ENCODE data around the gene LRRC34. TPM values are rescaled to one million over a fixed set of nuclear protein-coding genes. Genes with fewer than 3 reads are reported as not detected.

Gene LRRC34
- total RNA-seq, 1 donor from 2014 or later, result 2.3 TPM

DNA sequence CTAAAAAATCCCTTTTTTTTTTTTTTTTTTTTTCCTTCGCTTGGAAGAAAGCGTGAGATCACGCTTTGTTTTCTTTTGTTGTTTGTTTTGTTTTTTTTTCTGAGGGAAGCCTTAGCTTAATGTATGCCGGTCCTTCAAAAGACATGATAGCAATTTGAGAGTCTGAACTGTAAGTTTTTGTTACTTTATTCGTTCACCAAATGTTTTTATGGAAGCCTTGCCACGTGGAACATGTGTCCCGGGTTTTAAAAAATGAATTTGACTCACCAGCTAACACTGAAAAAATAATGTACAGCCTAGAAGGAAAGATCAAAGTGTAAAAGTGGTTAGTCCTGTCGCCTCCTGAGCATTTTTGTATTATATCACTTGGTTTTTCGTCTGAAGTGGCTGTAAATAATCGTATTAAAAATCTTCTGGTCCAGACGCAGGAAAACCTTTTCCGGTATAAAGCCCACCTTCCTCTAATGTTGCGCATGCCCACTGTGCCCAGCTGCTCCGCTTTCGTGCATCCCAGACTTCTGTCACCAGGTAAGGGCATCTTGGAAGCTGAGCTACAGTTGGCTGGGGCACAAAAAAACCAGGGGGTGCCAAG lies 40.3 kb downstream of the LRRC34 start:
- DNase-seq (ENCODE audit: low spot score), result peak; percentile 78
- intact Hi-C loops (cut with DNase I), result loop anchor here (5.0 kb wide), 1 partner anchor 40 kb away; the partner anchor contains the start of genes LRRC34 and LRRIQ4

DNA sequence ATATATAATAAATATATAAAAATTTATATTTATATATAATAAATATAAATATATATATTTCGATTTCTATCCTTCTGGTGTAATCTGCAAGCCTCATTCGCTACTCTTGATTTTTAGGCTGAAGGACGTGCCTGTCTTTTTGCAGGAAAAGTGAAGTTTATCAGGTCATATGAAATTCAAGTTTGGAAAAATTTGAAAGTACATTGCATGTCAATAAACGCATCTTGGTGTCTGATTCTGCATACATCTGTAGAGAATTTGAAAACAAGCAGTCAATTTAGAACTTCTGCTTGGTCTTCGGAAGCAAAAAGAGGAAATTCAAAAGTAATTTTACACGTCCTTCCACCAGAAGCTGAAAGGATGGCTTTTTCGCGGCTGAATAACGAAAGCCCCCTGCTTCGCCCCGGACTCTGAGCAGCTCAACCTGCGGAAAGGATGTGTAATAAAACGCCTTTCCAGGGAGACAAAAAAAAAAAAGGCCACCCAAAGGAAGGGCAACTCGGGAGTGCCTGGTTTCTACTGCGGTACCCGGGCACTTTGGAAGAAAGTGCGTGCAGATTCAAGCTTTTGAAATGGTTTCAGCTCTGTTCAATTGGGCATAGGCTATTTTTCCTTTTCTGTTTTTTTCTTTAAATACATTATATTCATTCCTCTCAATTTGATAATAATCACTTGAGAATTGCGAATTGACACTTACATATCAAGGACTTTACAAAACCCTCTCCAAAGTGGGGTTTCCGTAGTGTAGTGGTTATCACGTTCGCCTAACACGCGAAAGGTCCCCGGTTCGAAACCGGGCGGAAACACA lies 41.0 kb downstream of the LRRC34 start:
- no peak for DNase-seq (ENCODE audit: low spot score)
- intact Hi-C loops (cut with DNase I), result loop anchor here (5.0 kb wide), 1 partner anchor 41 kb away; the partner anchor contains the start of genes LRRC34 and LRRIQ4

DNA sequence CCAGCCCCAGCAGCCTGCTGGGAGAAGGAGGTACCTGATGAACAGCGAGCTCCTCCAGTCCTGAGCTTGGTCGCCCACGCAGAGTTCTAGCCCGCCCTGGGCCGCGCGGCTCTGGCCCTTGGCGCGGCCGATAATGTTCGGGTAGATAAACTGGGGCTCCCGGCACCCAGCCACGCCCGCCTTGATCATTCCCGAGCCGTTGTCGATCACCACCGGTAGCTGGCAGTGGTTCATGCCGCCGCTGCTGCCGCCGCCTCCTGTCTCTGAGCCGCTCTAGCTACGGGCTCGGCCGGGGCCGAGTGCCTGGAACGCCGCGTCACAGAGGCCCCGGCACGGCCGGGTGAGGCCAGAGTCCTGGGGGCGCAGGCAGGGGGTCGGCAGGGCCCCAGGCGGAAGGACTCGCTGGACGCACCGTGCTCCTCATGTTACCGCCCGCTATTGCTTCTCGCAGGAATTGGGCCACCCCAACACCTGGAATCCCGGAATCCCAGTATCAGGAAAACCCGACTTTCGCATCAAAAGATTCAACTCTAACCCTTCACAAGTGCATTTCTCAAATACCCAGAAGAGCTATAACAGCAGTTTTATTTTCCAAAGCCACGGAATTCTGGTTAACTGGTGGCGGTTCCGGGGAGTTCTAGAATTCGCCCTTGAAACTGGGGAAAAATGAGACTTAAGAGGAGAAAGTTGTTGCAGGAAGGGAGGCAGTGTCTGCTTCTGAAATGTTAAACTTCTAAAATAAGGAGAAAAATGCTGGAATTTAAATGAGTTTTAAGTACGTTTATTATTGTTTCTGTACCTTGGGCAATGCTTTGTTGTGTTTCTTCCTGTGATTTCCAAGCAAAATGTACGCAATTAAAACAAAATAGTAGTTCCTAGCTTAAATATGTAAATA lies 43.2 kb downstream of the LRRC34 start, which contains the start of gene ACTRT3:
Gene ACTRT3, minus strand, starts transcription at position 275 of the 895 bp plus-strand sequence. Its CDS starts 41 bp downstream, at position 234.
- intact Hi-C loops (cut with DNase I), result loop anchor here (5.0 to 10.0 kb wide), 3 partner anchors 43 to 585 kb away; partner anchors contain the start of genes LRRC34, LRRIQ4, SEC62 and SKIL
- peak; percentile 85 for DNase-seq (ENCODE audit: low spot score)

DNA sequence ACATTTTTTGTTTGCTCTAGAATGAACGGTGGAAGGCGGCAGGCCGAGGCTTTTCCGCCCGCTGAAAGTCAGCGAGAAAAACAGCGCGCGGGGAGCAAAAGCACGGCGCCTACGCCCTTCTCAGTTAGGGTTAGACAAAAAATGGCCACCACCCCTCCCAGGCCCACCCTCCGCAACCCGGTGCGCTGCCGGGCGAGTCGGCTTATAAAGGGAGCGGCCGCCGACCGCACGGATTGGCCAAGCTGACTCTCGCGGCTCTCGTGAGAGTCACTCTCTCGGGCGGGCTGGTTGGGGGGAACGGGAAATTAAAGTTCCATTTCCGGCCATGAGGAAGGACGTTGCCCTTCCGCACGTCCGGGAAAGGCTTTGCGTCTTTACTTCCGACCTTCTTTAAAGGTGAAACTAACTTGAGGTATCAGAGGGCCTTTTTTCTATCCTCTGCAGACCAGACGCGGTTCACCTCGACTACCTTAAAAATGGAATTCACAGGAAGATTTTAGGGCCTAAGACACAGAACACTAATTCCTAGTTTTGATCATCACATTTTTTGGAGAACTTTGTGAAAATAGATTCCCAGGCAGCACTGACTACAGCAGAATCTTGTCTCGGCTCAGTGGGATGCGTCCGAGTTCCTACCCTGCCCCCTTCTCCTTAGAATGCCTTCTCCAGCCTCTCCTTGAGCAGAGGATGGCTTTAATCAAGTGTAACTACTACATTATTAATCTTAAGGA lies 47.7 kb downstream of the LRRC34 start, which contains the start of gene TERC:
Gene TERC, minus strand, starts transcription at position 179 of the 731 bp plus-strand sequence.
- intact Hi-C loops (cut with DNase I), result loop anchor here (5.0 to 10.0 kb wide), 2 partner anchors 202 to 590 kb away; partner anchors contain the start of genes SEC62 and SKIL
- peak; percentile 95 for DNase-seq (ENCODE audit: low spot score)

DNA sequence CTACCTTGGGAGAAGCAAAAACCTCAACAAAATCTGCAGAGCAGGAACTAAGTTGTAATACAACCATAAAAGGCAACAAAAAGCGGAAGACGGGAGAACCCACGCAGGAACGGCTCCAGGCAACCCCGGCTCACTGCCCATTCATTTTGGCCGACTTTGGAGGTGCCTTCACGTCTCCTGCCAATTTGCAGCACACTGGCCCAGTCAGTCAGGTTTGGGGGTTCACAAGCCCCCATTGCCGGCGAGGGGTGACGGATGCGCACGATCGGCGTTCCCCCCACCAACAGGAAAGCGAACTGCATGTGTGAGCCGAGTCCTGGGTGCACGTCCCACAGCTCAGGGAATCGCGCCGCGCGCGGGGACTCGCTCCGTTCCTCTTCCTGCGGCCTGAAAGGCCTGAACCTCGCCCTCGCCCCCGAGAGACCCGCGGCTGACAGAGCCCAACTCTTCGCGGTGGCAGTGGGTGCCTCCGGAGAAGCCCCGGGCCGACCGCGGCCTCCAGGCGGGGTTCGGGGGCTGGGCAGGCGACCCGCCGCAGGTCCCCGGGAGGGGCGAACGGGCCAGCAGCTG lies 48.3 kb downstream of the LRRC34 start:
- intact Hi-C loops (cut with DNase I), result loop anchor here (10.0 kb wide), 1 partner anchor 590 kb away; the partner anchor contains the start of gene SKIL
- peak; percentile 87 for DNase-seq (ENCODE audit: low spot score)

DNA sequence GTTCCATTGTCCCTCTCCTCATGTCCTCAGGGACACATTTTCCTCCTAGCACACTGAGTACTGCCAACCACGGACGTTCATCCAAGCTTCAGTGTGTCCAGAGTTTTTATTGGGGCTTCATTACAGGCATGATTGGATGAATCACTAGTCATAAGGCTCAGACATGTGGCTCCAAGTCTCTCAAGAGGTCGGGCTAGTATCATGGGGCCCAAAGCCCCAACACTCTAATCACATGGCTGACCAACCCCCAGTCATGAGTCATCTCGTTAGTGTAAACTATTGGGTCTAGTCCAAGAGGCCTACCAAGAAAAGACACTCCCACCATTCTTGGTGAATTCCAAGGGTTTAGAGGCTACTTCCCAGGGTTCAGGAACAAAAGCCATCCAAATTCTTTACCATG lies 52.2 kb downstream of the LRRC34 start:
- intact Hi-C loops (cut with DNase I), result loop anchor here (10.0 kb wide), 1 partner anchor 594 kb away; the partner anchor contains the start of gene SKIL

DNA sequence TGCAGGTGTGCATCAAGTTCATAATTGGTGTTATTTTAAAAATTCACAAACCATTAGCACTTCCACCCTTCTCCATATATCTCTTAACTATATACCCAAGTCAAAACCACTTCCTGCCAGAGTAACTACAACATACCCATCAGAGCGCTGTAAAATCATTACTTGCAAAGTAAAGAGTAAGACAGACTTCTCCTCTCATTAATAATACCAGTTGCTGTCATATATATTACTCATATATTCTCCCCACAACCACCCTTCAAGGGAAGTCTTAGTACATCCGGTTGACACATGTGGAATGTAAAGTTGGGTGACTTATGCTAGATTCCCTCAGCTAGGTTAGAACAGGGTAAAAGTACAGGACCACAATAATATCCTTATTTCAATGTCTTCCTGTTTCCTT lies 53.4 kb downstream of the LRRC34 start:
- intact Hi-C loops (cut with DNase I), result no loop called here
- no peak for DNase-seq (ENCODE audit: low spot score)

More for the DNA sequence above, 52.2 kb downstream of the LRRC34 start:
- DNase-seq (ENCODE audit: low spot score), result no peak

DNA sequence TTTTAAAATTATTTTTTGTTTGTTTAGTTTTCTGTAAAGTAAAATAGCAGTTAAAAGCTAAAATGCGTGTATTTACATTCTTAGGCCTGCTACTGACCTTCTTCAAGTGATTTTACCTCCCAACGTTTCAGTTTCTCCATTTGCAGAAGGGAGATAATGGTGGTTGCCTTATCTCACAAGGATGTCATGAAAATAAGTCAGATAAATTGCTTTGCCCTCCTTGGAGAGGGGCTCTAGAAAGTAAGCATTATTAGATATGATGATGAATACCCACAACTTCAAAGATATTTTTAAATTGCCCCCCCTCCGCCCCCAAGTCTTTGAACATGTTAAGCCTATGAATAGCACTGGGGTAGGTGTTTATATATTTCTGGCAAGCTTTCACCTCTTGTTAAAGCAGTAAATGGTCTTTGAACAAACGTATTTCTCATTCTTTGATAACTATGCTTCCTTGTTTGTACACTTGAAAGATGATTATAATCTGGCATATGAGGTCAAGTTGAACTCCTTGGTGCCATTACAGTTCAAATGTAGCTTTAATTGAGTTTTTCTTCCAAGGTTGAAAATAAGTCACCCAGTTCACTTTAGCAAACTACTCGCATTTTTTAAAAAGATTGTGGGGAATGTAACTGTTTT lies 54.2 kb downstream of the LRRC34 start:
- intact Hi-C loops (cut with DNase I), result no loop called here
- no peak for DNase-seq (ENCODE audit: low spot score)

DNA sequence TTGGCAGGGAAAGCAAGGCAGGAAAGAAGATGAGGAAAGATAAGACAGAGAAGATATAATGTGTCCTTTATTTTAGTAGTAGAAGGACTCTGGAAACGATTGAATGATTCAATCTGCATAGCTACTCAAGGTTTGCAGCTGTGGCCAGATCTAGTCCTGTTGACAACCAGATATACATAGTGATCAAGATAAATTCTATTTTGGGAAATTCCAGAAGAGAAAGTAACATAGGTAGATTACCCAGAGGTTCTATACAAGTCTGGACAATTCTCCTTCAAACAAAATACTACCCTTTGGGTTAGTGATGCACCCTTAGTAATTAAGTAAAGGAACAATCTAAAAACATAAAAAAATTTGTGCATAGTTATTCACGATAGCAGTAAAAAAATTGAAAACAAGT lies 57.2 kb downstream of the LRRC34 start:
- no peak for DNase-seq (ENCODE audit: low spot score)
- intact Hi-C loops (cut with DNase I), result no loop called here

DNA sequence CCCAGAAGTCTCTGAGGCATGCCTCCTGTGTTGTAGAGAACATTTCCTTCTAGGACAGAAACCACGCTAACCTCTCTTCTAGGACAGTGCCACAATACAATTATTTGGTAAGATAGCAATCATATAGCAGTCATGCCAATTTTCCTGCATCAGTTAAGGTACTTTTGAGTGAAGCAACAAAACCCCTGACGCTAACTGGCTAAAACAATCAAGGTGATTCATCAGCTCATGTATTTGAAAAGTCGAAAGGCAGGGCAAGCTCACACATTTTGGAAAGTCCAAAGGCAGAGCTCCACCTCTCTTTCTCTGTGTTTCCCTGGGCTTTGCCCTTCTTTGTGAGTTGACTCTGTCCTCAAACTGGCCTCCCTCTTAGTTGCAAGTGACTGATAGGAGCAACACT lies 58.0 kb downstream of the LRRC34 start:
- intact Hi-C loops (cut with DNase I), result no loop called here

DNA sequence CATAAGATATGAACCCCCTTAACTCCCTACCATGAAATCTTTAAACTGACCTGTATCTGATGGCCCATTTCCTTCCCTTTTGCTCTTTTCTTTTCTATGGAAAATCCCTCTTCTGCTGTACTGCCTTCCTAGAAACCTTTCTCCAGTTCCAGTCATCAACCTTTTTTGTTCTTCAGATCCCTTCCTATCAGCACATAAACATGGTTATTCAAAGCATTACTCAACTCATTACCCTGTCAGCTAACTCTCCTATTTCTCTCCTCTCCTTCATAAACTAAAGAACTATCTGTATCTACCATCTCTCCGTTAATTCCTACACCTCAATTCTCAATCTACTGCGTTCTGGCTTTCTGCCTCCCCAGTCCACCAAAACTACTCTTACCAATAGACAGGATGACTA lies 60.8 kb downstream of the LRRC34 start:
- no peak for DNase-seq (ENCODE audit: low spot score)
- intact Hi-C loops (cut with DNase I), result no loop called here

More for the DNA sequence above, 58.0 kb downstream of the LRRC34 start:
- DNase-seq (ENCODE audit: low spot score), result no peak

DNA sequence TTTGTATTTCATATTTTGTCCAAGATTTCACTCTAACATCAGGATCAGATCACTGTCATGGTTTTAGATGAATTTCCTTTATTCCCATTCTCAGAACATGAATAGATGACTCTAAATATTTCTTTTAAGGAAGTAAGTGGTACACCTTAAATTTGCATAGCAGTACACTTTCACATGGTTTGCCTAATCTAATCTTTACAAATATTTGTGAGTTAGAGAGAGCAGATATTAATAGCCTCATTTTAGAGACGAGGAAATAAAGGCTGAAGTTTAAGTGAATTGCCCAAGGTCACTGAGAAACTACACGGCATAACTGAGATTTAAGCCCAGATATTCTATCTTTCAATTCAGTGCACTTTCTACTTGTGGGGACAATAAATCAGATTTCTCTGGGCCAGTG lies 62.0 kb downstream of the LRRC34 start:
- intact Hi-C loops (cut with DNase I), result no loop called here

DNA sequence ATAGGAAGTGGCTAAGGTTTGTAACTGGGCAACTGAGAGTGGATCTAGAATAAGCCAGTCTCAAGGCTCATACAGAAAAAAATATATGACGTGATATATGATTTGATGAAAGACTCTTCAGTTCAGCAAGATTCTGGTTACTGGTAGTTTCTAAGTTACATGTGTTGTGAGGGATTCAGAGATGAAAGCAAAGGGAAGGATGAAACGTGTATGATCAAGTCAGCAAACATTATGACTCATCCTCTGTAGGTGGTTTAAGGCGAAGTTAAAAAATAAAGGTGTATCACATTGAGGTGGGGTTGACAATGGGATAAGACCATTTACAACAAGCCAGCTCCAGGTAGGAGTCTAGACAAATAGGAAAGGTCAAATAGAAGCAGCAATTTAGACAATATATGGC lies 64.0 kb downstream of the LRRC34 start:
- intact Hi-C loops (cut with DNase I), result loop anchor here (10.0 kb wide), 1 partner anchor 794 kb away; no protein-coding TSS in a partner anchor
- DNase-seq (ENCODE audit: low spot score), result no peak

More for the DNA sequence above, 62.0 kb downstream of the LRRC34 start:
- no peak for DNase-seq (ENCODE audit: low spot score)

DNA sequence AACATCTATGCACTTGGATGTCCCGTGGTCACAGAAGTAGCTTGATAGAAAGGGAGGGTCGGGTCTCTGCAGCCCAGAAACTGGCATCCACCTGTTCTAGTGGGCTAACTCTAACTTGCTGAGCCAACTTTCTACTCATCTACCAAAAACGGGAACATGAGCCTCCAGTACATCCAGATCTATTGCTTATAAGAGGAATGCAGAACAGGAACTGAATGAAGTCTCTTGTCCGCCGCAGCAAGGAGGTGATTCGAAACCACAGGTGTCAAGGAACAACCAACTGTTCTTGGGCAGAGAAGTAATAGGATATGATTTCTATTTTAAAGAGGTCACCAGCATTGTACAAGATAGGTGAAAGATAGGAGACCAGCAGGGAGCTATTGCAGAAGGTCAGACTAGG lies 65.8 kb downstream of the LRRC34 start:
- intact Hi-C loops (cut with DNase I), result loop anchor here (10.0 kb wide), 1 partner anchor 792 kb away; no protein-coding TSS in a partner anchor
- no peak for DNase-seq (ENCODE audit: low spot score)

DNA sequence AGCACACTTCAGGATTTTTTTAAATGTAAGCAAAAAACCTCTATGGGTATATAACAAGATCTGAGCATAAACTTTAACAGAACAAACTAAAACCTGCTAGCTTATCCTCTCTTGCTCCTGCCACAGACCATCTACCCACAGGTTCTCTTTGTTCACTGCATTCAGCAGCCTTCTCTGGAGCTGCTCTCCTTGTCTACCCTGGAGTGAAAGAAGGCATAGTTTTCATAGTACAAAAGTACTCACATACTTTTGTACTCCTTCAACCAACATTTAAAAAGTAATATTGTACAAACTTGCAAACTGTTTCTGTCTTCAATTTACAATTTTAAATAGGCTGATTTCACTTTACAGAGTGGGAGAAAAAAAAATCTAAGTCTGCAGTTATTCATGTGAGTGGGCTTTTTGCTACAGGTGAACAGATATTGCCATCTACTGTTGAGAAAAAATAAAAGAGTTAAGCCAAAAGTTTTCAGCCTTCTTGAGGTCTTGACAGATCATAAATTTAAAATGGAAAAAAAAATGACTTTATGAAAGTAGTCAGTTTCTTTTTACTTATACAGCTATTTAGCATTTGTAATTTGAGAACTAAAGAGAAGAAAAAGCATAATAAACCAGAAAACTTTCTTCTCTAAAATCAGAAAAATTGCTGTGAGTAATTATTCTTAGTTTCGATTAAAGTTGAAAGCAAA lies 68.2 kb downstream of the LRRC34 start:
- DNase-seq (ENCODE audit: low spot score), result no peak
- intact Hi-C loops (cut with DNase I), result loop anchor here (5.0 to 10.0 kb wide), 2 partner anchors 612 to 790 kb away; no protein-coding TSS in a partner anchor
